ENCODE results near the gene AGTR1.

The AGTR1 gene

GRCh38 chr3:148792516-148792915 lies 94.8 kb downstream of the AGTR1 start:
- POLR2A ChIA-PET: no interaction called here
- CTCF ChIA-PET: no interaction called here
- TF ChIP-seq FOXK2 (IDR thresholded peaks at IDR 0.05) (no peak), FOXM1 (IDR thresholded peaks at IDR 0.05; ENCODE audit: borderline replicate concordance) (no peak), HDGF (IDR thresholded peaks at IDR 0.05; ENCODE audit: borderline replicate concordance) (no peak)
- no peak for DNase-seq (ENCODE audit: extremely low spot score)

All from HEK293T (cell line).